HUES6 (cell line): ENCODE results near the gene RCAN1.
"Not testable (repeated sequence)": the region's sequence is repeated elsewhere in the genome, so short reads cannot be mapped to it uniquely, and the experiment has no call there.

Experiments used
- H3K27ac ChIP-seq: 2 replicates; pipeline ENCODE4 v1.7.0; 2013; ENCODE audit warnings: low read depth, mild to moderate bottlenecking, low read length, inconsistent platforms
- H3K27me3 ChIP-seq: 2 replicates; pipeline ENCODE4 v1.6.1; 2013; ENCODE audit warnings: low read length; ENCODE audit not compliant: control insufficient read depth, insufficient read depth
- H3K36me3 ChIP-seq: 2 replicates; pipeline ENCODE4 v1.6.1; 2013; ENCODE audit warnings: low read length; ENCODE audit not compliant: control insufficient read depth, insufficient read depth
- H3K4me1 ChIP-seq: 2 replicates; pipeline ENCODE4 v1.6.1; 2013; ENCODE audit warnings: low read length; ENCODE audit not compliant: control insufficient read depth, insufficient read depth
- H3K4me3 ChIP-seq: 2 replicates; pipeline ENCODE4 v1.5.1; 2013; ENCODE audit warnings: low read depth, low read length
- H3K9ac ChIP-seq: one replicate; pipeline ENCODE4 v1.6.1; 2013; ENCODE audit warnings: mild to moderate bottlenecking, low read length
- H3K9me3 ChIP-seq: 2 replicates; pipeline ENCODE4 v1.6.1; 2013; ENCODE audit warnings: low read depth, low read length; ENCODE audit not compliant: control insufficient read depth, insufficient read depth

The RCAN1 gene

GRCh38 chr21:34609244-34609932 is 5.5 kb downstream of the RCAN1 start:
- no peak overlapping the region for H3K27ac ChIP-seq
- H3K9me3 ChIP-seq: peaks cover 3% of the 10 kb centered on the region; the same call in 1 of the 2 replicates
- no peaks in the 10 kb centered on the region for H3K4me1 ChIP-seq
- no peaks in the 10 kb centered on the region for H3K36me3 ChIP-seq
- no peak overlapping the region for H3K4me3 ChIP-seq
- H3K9ac ChIP-seq: no peak overlapping the region
- H3K27me3 ChIP-seq: peaks cover 29% of the 10 kb centered on the region

- H3K9me3 ChIP-seq, H3K36me3 ChIP-seq, H3K4me3 ChIP-seq, H3K27ac ChIP-seq, H3K4me1 ChIP-seq, H3K27me3 ChIP-seq, H3K9ac ChIP-seq: not testable (repeated sequence)
Measured at GRCh38 chr21:34607376-34607775, 7.5 kb downstream of the RCAN1 start.

- Histone ChIP-seq H3K27me3 (0 out of 2 replicates have a peak, but pooled peaks cover 3% of the 10 kb centered on the region), H3K4me3 (no peak overlapping the region), H3K9me3 (peaks cover 3% of the 10 kb centered on the region; the same call in 1 of the 2 replicates), H3K36me3 (no peaks in the 10 kb centered on the region), H3K9ac (no peak overlapping the region), H3K4me1 (no peaks in the 10 kb centered on the region), H3K27ac (no peak overlapping the region)
Measured at GRCh38 chr21:34606621-34607020, 8.3 kb downstream of the RCAN1 start.

GRCh38 chr21:34606051-34606450 is 8.9 kb downstream of the RCAN1 start:
- no peaks in the 10 kb centered on the region for H3K4me1 ChIP-seq
- no peak overlapping the region for H3K4me3 ChIP-seq
- no peak overlapping the region for H3K9ac ChIP-seq
- H3K9me3 ChIP-seq: peaks cover 3% of the 10 kb centered on the region; the same call in 1 of the 2 replicates
- no peak overlapping the region for H3K27ac ChIP-seq
- no peaks in the 10 kb centered on the region for H3K27me3 ChIP-seq
- no peaks in the 10 kb centered on the region for H3K36me3 ChIP-seq

GRCh38 chr21:34604956-34605355 is 10.0 kb downstream of the RCAN1 start:
- H3K9ac ChIP-seq, H3K9me3 ChIP-seq, H3K36me3 ChIP-seq, H3K4me1 ChIP-seq, H3K4me3 ChIP-seq, H3K27me3 ChIP-seq, H3K27ac ChIP-seq: not testable (repeated sequence)

GRCh38 chr21:34604556-34604955 is 10.4 kb downstream of the RCAN1 start:
- Histone ChIP-seq H3K9ac (no peak overlapping the region), H3K4me1 (peaks cover 5% of the 10 kb centered on the region), H3K27me3 (no peaks in the 10 kb centered on the region), H3K9me3 (peaks cover 3% of the 10 kb centered on the region; the same call in 1 of the 2 replicates), H3K4me3 (no peak overlapping the region), H3K27ac (no peak overlapping the region), H3K36me3 (no peaks in the 10 kb centered on the region)

GRCh38 chr21:34603710-34604057 is 11.2 kb downstream of the RCAN1 start:
- H3K4me3 ChIP-seq: no peak overlapping the region
- H3K9me3 ChIP-seq: peaks cover 3% of the 10 kb centered on the region; the same call in 1 of the 2 replicates
- H3K27me3 ChIP-seq: no peaks in the 10 kb centered on the region
- H3K4me1 ChIP-seq: peaks cover 5% of the 10 kb centered on the region
- no peak overlapping the region for H3K9ac ChIP-seq
- no peaks in the 10 kb centered on the region for H3K36me3 ChIP-seq
- H3K27ac ChIP-seq: no peak overlapping the region

GRCh38 chr21:34603002-34603709 is 11.8 kb downstream of the RCAN1 start:
- Histone ChIP-seq H3K9me3 (peaks cover 3% of the 10 kb centered on the region; the same call in 1 of the 2 replicates), H3K4me3 (no peak overlapping the region), H3K27me3 (no peaks in the 10 kb centered on the region), H3K27ac (no peak overlapping the region), H3K9ac (no peak overlapping the region), H3K36me3 (no peaks in the 10 kb centered on the region), H3K4me1 (peaks cover 5% of the 10 kb centered on the region)

- no peak overlapping the region for H3K9ac ChIP-seq
- H3K27ac ChIP-seq: no peak overlapping the region
- no peaks in the 10 kb centered on the region for H3K27me3 ChIP-seq
- no peaks in the 10 kb centered on the region for H3K9me3 ChIP-seq
- peaks cover 5% of the 10 kb centered on the region for H3K4me1 ChIP-seq
- no peaks in the 10 kb centered on the region for H3K36me3 ChIP-seq
- H3K4me3 ChIP-seq: no peak overlapping the region
Measured at GRCh38 chr21:34602061-34602460, 12.9 kb downstream of the RCAN1 start.

GRCh38 chr21:34599534-34600101 is 15.3 kb downstream of the RCAN1 start:
- no peak overlapping the region for H3K9ac ChIP-seq
- H3K4me1 ChIP-seq: peaks cover 5% of the 10 kb centered on the region
- no peak overlapping the region for H3K4me3 ChIP-seq
- no peak overlapping the region for H3K27ac ChIP-seq
- no peaks in the 10 kb centered on the region for H3K27me3 ChIP-seq
- no peaks in the 10 kb centered on the region for H3K36me3 ChIP-seq
- no peaks in the 10 kb centered on the region for H3K9me3 ChIP-seq

- Histone ChIP-seq H3K27ac (no peak overlapping the region), H3K4me3 (no peak overlapping the region), H3K36me3 (no peaks in the 10 kb centered on the region), H3K9me3 (no peaks in the 10 kb centered on the region), H3K4me1 (peaks cover 5% of the 10 kb centered on the region), H3K9ac (no peak overlapping the region), H3K27me3 (no peaks in the 10 kb centered on the region)
Measured at GRCh38 chr21:34598931-34599400, 15.9 kb downstream of the RCAN1 start.
